A673 (cell line): ENCODE results near the gene GPR132. TPM values are rescaled to one million over a fixed set of nuclear protein-coding genes. Genes with fewer than 3 reads are reported as not detected.

Source experiments
- BruUV-seq: library from RNA; stranded (reverse); fragments of 400-500 nt; replicated peaks from 2 replicates; lab custom pipeline; 2021; lab: Mats Ljungman, UMichigan
- CTCF ChIA-PET: fragments of 300-600 bp; sonication (Branson Sonifier 250); formaldehyde crosslinking; loops from one replicate; lab custom pipeline; 2022; ENCODE audit warnings: antibody characterized with exemption; lab: Charles Lee
- POLR2A ChIA-PET: fragments of 300-600 bp; sonication (Branson Sonifier 250); formaldehyde crosslinking; loops from one replicate; lab custom pipeline; 2022; ENCODE audit warnings: antibody characterized with exemption; ENCODE audit not compliant: low non-redundant PET; lab: Charles Lee
- DNase-seq: peaks from one replicate; pipeline ENCODE4 v3.0.0-alpha.2; 2015; ENCODE audit warnings: low spot score
- H3K27ac ChIP-seq: fragments of 200-600 bp; sonication (generic); 2 replicates; pipeline ENCODE4 v1.5.1; 2016; ENCODE audit warnings: mixed run types, low read depth, mild to moderate bottlenecking, mixed read lengths, antibody characterized with exemption, low read length; ENCODE audit not compliant: poor library complexity, severe bottlenecking
- H3K27me3 ChIP-seq: fragments of 200-600 bp; sonication (generic); replicated peaks from 2 replicates; pipeline ENCODE4 v1.6.1; 2017; ENCODE audit warnings: mixed run types, low read depth, mild to moderate bottlenecking, mixed read lengths, antibody characterized with exemption, low read length; ENCODE audit not compliant: insufficient read depth, poor library complexity
- H3K36me3 ChIP-seq: fragments of 200-600 bp; sonication (generic); 2 replicates; pipeline ENCODE4 v1.6.1; 2016; ENCODE audit warnings: mixed run types, mild to moderate bottlenecking, mixed read lengths, antibody characterized with exemption, low read length; ENCODE audit not compliant: insufficient read depth, poor library complexity, severe bottlenecking
- H3K4me1 ChIP-seq: fragments of 200-600 bp; sonication (generic); 2 replicates; pipeline ENCODE4 v1.6.1; 2017; ENCODE audit warnings: mixed run types, mild to moderate bottlenecking, mixed read lengths, antibody characterized with exemption, low read length; ENCODE audit not compliant: insufficient read depth, poor library complexity, severe bottlenecking
- H3K4me3 ChIP-seq: fragments of 200-600 bp; sonication (generic); 2 replicates; pipeline ENCODE4 v1.5.1; 2016; ENCODE audit warnings: low read depth, mixed run types, mild to moderate bottlenecking, mixed read lengths, low read length; ENCODE audit not compliant: poor library complexity, severe bottlenecking
- H3K9me3 ChIP-seq: fragments of 200-600 bp; sonication (generic); 2 replicates; pipeline ENCODE4 v1.6.1; 2016; ENCODE audit warnings: mixed run types, low read depth, mild to moderate bottlenecking, mixed read lengths, antibody characterized with exemption, low read length; ENCODE audit not compliant: poor library complexity, severe bottlenecking
- CTCF ChIP-seq: fragments of 300-800, 200-600 bp; sonication (generic); conservative IDR thresholded peaks from 2 replicates; pipeline ENCODE4 v1.5.1; 2017; ENCODE audit warnings: low read depth, mild to moderate bottlenecking, antibody characterized with exemption, low read length, moderate library complexity, mixed read lengths
- EZH2 ChIP-seq: fragments of 200-600 bp; sonication (generic); IDR thresholded peaks from 2 replicates; pipeline ENCODE4 v1.6.1; 2017; ENCODE audit warnings: borderline replicate concordance, low read depth, mild to moderate bottlenecking, mixed read lengths, antibody characterized with exemption, low read length; ENCODE audit not compliant: poor library complexity, severe bottlenecking
- intact Hi-C: fragments of 100-400 bp; cut with micrococcal nuclease; formaldehyde crosslinking; loops from one replicate; pipeline ENCODE4 v1.10.0; 2022; ENCODE audit not compliant: unreplicated experiment
- total RNA-seq: library from RNA; stranded (reverse); gene quantifications from 2 replicates; pipeline ENCODE4 v1.2.3, GENCODE V29; 2021

The GPR132 gene
- total RNA-seq, 1 experiment from 2014 or later, result not detected

DNA sequence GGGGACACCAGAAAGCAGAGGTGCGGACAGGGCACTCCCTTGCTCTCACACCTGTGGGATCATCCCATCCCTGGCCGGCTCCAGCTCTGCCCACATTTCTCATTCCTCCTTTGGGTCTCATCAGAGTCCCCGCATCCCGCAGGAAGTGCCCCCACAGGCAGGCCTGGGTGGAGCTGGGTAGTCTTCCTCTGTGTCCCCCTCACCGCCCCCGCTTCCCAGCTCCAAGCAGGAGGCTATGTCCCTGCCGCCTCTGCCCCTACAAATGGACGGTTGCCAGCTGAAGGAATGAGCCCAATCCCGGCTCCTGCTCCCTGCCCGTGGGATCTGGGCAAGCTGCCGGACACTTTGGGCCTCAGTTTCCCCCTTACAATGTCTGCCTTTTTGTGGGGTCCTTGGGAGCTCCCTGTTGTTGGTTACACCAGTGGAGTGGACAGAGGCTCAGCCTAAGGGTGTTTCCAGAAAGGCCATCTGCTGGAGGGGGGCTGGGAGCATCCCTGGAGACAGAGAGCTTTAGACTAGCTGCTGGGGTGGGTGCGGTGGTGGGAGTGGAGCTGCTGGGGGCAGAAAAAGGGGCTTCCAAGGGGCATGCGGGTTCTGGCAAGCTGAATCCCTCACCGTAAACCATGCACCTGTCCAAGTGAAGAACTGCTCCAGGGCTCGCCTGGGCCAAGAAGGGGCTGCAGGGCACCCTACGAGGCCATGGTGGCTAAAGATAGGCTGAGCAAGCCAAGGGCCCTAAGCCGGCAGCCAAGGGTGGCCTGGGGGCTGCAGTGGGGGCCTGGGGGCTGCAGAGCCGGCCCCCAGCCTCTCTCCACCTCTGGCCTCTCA lies 7.9 kb upstream of the GPR132 start:
- ChIA-PET POLR2A (interaction anchor here (0.7 kb wide), 1 partner anchor 96 kb away, joined by 3 read pairs; no protein-coding TSS in a partner anchor), CTCF (no interaction called here)
- TF ChIP-seq EZH2, result no peak
- TF ChIP-seq CTCF, result no peak
- H3K27me3 ChIP-seq, result peaks cover 2% of the 10 kb centered on the region
- H3K36me3 ChIP-seq, result no peaks in the 10 kb centered on the region
- no peaks in the 10 kb centered on the region for H3K9me3 ChIP-seq
- H3K4me1 ChIP-seq, result no peaks in the 10 kb centered on the region
- intact Hi-C loops, result no loop called here
- DNase-seq, result no peak
- no TSS peak for BruUV-seq
- H3K27ac ChIP-seq, result no peak overlapping the region
- no peak overlapping the region for H3K4me3 ChIP-seq

DNA sequence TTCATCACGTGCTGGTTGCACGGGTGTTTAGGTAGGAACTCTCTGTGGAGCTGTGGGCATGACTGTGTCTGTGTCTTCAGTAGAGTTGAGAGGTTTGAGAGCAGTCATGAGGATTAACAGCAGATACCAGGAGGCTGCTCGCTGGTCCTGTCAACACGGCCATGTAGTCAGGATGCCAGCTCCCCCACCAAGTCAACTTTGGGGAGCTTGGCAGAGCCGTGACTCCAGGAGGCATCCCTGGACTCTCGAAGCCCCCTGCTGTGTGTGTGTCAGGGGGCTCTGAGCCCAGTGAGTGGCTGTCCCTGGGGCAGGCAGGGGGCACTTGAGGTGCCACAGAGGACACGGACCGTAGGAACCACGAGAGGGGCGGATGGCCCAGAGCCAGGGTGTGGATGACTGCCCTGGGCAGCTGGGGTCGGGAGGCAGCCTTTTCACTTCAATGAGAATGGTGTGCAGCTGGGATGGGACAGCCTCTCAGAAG lies 7.2 kb upstream of the GPR132 start:
- no TSS peak for BruUV-seq
- Histone ChIP-seq H3K27ac (no peak overlapping the region), H3K4me3 (no peak overlapping the region), H3K27me3 (peaks cover 2% of the 10 kb centered on the region), H3K4me1 (no peaks in the 10 kb centered on the region), H3K9me3 (no peaks in the 10 kb centered on the region), H3K36me3 (no peaks in the 10 kb centered on the region)
- CTCF ChIA-PET, result no interaction called here
- intact Hi-C loops, result no loop called here
- no peak for TF ChIP-seq EZH2
- TF ChIP-seq CTCF, result no peak
- POLR2A ChIA-PET, result no interaction called here
- DNase-seq, result no peak

DNA sequence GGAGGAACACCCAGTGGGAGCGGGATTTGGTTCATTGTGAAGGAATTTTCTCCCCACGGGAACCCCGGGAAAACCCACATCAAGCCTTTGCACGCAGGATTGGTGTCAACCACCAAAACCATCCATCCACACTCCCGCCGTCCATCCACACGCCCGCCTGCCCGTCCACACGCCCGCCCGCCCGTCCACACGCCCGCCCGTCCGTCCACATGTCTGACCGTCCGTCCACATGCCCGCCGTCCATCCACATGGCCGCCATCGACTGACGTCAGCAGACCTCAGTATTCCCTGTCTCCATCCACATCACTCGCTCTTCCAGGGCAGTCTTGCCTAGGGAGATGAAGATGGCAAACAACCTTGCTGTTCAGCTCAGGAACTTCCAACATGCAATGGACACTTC lies 6.7 kb upstream of the GPR132 start:
- H3K9me3 ChIP-seq, result no peaks in the 10 kb centered on the region
- no peak overlapping the region for H3K4me3 ChIP-seq
- no peak for DNase-seq
- BruUV-seq, result no TSS peak
- intact Hi-C loops, result no loop called here
- H3K4me1 ChIP-seq, result no peaks in the 10 kb centered on the region
- H3K27me3 ChIP-seq, result peaks cover 2% of the 10 kb centered on the region
- H3K36me3 ChIP-seq, result no peaks in the 10 kb centered on the region
- ChIA-PET CTCF (no interaction called here), POLR2A (no interaction called here)
- TF ChIP-seq CTCF (no peak), EZH2 (no peak)
- no peak overlapping the region for H3K27ac ChIP-seq
